ENCODE data around the gene MYO9B.
"Not testable (repeated sequence)": the region's sequence is repeated elsewhere in the genome, so short reads cannot be mapped to it uniquely, and the experiment has no call there.

Gene MYO9B

GRCh38 chr19:17172624-17173345, 97.2 kb downstream of the MYO9B start:
- DNase-seq (ENCODE audit: insufficient read length, low spot score) (no peak), FAIRE-seq (no peak)

- DNase-seq (ENCODE audit: insufficient read length, low spot score): no peak
- FAIRE-seq: no peak
Observed at GRCh38 chr19:17178291-17178690, 102.7 kb downstream of the MYO9B start.

- FAIRE-seq (no peak), DNase-seq (ENCODE audit: insufficient read length, low spot score) (no peak)
Observed at GRCh38 chr19:17180997-17181702, 105.6 kb downstream of the MYO9B start.

GRCh38 chr19:17183271-17183761, 107.7 kb downstream of the MYO9B start:
- FAIRE-seq: no peak
- no peak for DNase-seq (ENCODE audit: insufficient read length, low spot score)

- FAIRE-seq: peak; percentile 93
- DNase-seq (ENCODE audit: insufficient read length, low spot score): peak; percentile 50
Observed at GRCh38 chr19:17183858-17184321, 108.3 kb downstream of the MYO9B start.

GRCh38 chr19:17184371-17184841, 108.8 kb downstream of the MYO9B start:
- DNase-seq (ENCODE audit: insufficient read length, low spot score) (no peak), FAIRE-seq (no peak)

GRCh38 chr19:17185590-17185989, 110.0 kb downstream of the MYO9B start:
- no peak for FAIRE-seq
- DNase-seq (ENCODE audit: insufficient read length, low spot score): no peak

GRCh38 chr19:17191736-17192135, 116.2 kb downstream of the MYO9B start:
- not testable (repeated sequence) for FAIRE-seq; DNase-seq (ENCODE audit: insufficient read length, low spot score)

GRCh38 chr19:17192751-17193150, 117.2 kb downstream of the MYO9B start:
- FAIRE-seq (no peak), DNase-seq (ENCODE audit: insufficient read length, low spot score) (no peak)

- FAIRE-seq: no peak
- no peak for DNase-seq (ENCODE audit: insufficient read length, low spot score)
Observed at GRCh38 chr19:17194608-17195007, 119.0 kb downstream of the MYO9B start.

- FAIRE-seq (no peak), DNase-seq (ENCODE audit: insufficient read length, low spot score) (no peak)
Observed at GRCh38 chr19:17195106-17195505, 119.5 kb downstream of the MYO9B start.

GRCh38 chr19:17196610-17197009, 121.0 kb downstream of the MYO9B start:
- FAIRE-seq (no peak), DNase-seq (ENCODE audit: insufficient read length, low spot score) (no peak)

GRCh38 chr19:17197666-17198065, 122.1 kb downstream of the MYO9B start:
- DNase-seq (ENCODE audit: insufficient read length, low spot score): no peak
- FAIRE-seq: no peak

- no peak for FAIRE-seq
- DNase-seq (ENCODE audit: insufficient read length, low spot score): no peak
Observed at GRCh38 chr19:17200408-17201079, 125.0 kb downstream of the MYO9B start.

- no peak for DNase-seq (ENCODE audit: insufficient read length, low spot score)
Observed at GRCh38 chr19:17202249-17202648, 126.7 kb downstream of the MYO9B start.

GRCh38 chr19:17202713-17203112, 127.1 kb downstream of the MYO9B start:
- no peak for FAIRE-seq
- DNase-seq (ENCODE audit: insufficient read length, low spot score): no peak

More at GRCh38 chr19:17202249-17202648, 126.7 kb downstream of the MYO9B start:
- no peak for FAIRE-seq

- peak; percentile 58 for DNase-seq (ENCODE audit: insufficient read length, low spot score)
- FAIRE-seq: no peak
Observed at GRCh38 chr19:17205237-17206140, 129.9 kb downstream of the MYO9B start.

GRCh38 chr19:17206736-17207581, 131.4 kb downstream of the MYO9B start:
- FAIRE-seq (no peak), DNase-seq (ENCODE audit: insufficient read length, low spot score) (no peak)

Measured in GM19239 (cell line).